HG03103 (cell line): ENCODE measurements around the gene TP53I13.

ENCODE experiments used
- ATAC-seq: cut with Tn5 transposase; IDR thresholded peaks from one replicate; pipeline ENCODE4 v1.9.1; 2021; ENCODE audit warnings: low read depth; ENCODE audit not compliant: unreplicated experiment

Gene TP53I13

DNA sequence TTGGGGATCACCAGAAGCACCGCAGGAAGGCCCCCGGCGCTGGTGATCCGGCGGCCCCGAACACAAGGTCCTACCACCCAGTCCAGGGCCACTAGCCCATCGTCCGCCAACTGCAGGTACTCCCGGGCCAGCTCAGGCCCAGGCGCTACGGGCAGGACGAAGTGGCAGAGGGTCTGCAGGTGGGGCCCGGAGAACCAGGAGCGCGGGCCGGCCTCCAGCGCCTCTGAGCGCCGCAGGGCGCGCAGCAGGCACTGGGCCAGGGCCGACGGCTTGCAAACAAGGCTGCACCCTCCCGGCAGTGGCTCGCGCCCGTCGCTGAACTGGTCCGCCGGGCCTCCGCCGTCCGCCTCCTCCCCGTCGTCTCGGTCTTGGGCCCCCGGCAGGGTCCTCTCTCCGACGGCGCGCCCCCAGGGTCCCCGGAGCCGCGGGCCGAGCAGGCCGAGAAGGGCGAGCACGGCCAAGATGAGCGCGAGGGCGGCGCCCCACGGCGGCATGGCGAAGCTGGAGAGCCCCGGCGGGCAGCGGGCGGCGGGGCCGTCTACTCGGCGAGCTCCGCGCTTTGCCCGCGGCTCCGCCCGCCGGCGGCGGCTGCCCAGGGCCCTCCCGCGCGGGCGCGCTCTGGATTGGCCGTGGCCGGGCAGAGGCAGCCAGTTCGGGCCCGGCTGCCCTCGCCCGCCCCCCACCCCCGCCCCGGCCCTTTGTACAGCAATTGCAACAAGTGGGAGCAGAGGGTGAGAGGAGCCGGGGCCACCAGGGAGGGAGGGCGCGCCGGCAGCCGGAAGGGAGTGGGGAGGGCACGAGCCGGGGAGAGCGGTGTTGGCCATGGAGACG lies 1.8 kb upstream of the TP53I13 start, which contains the start of gene ABHD15:
TSS of gene ABHD15 (minus strand) at position 565 of the 831 bp plus-strand sequence. CDS start at position 494, 71 bp downstream.
- ATAC-seq, result no peak

DNA sequence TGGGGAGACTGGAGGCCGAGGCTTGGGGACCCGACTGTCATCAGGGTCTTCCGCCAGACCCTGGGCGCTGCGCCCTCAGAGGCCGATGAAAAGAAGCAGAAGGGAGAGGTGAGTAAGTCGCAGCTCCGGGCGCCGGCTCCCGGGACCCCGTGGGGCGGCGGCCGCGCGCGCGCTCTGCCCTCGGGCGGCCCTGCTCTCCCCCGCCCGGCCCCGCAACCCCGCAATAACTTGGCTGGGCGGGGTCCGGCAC lies 1.3 kb upstream of the TP53I13 start:
- ATAC-seq, result no peak

DNA sequence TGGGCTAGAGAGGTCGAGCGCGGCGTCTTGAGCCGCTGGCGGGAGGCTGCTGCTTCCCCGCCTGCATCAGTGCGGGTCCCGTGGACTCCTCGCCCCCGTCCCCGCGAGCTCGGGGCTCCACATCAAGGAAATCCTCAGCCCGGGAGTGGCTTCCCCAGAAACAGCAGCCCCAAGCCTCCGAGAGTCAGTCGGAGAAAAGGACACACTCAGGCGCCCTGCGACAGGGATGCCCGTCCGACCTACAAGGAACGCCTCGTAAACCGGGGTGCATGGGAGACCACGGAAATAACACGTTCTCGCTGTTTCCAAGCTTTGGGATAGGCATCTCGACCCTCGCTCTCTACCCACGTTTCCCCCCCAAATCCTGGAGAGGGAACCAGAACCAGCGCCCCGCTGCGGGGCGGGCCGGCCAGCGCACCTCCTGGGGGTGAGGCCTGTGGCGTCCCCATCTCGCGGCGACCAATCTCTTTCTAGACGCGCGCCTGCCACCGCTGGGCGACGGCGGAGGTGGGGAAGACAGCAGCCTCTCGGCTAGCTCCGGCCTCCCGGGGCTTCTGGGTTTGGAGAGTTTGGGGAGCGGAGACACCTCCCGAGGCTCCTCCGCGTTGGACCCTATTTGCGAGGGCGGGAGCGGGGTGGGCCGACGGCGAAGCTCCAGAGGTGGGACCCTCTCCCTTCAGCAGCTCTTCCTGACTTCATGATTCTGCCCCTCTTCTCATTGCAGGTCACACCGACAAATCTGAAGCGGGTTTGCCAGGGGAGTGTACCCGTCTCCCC lies 759 bp upstream of the TP53I13 start:
- ATAC-seq, result peak; percentile 30

DNA sequence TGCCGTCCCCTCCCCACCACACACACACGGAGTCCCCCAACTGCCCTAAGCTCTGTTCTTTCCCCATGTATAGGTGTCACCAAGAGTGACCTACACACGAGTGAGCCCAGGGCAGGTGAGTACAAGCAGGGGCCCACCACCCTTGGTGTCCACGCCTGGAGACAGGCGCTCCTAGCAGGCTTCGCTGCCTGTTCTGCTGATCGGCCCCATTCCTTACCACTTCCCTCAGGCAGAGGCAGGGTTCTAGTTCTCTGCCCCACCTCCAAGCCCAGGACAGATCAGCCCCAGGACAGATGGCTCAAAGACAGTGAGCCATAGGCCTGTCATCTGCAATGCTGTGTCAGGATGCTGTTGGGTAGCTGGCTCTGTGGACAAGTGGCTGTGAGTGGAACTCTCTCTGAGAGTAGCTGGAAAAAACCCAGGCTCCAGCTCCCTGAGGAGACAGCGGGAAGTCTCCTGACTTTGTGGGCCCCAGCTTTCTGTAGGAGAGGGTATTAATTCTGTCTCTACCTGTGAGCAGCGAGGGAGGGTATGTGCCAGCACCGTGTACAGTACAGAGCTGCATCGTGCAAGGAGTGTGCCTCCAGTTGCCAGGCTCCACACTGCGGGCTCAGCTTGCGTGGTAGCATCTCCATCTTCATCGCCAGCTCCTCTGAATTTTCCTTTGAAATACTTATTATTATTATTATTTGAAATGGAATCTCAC lies 897 bp downstream of the TP53I13 start:
- no peak for ATAC-seq

DNA sequence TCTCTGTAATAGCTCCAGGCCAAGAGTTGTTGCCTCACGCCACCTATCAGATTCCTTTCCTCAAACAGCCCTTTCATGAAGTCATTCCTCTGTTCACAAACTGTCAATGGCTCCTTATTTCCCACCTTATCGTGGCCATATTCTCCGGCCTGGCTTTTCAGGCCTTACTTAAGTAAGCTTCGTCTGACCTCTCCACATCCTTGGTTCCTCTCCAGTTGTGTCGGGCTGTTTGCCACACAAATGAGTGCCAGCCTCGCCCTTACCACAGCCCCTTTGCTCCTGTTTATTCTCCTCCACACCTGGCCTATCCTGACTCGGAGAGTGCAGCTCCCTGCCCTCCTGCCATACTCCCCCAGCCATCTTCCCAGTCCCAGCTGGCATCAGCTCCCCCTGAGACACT lies 2.0 kb downstream of the TP53I13 start:
- no peak for ATAC-seq

DNA sequence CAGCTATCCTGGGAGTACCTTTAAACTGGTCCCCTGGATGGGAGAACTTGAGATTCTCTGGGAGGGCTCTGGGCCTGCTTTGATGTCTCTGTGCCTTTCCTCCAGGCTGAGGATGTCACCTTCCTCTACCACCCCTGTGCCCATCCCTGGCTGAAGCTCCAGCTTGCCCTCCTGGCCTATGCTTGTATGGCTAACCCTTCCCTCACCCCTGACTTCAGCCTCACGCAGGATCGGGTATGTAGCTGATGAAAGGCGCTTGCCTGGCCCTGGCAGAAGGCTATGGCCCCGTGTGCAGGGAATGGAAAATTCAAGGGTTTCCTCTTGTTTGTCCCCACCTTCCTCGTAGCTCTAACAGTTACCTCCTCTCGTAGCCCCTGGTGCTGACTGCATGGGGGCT lies 3.0 kb downstream of the TP53I13 start:
- ATAC-seq, result no peak

DNA sequence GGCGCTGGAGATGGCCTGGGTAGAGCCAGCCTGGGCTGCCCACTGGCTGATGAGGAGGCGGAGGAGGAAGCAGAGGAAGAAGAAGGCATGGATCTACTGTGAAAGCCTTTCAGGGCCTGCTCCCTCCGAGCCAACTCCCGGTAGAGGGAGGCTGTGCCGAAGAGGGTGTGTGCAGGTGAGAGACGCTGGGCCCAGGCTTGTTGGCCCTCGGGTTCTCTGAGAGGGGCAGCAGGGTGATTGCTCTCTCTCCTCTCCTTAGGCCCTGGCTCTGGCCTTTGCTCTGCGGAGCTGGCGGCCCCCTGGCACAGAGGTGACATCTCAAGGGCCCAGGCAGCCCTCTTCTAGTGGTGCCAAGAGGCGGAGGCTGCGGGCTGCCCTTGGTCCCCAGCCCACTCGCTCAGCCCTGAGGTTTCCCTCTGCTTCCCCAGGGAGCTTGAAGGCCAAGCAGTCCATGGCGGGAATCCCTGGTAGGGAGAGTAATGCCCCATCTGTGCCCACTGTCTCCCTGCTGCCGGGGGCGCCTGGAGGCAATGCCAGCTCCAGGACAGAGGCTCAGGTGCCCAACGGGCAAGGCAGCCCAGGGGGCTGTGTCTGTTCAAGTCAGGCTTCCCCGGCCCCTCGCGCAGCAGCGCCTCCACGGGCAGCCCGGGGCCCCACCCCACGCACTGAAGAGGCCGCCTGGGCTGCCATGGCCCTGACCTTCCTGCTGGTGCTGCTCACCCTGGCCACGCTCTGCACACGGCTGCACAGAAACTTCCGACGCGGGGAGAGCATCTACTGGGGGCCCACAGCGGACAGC lies 3.6 kb downstream of the TP53I13 start:
- ATAC-seq, result no peak

DNA sequence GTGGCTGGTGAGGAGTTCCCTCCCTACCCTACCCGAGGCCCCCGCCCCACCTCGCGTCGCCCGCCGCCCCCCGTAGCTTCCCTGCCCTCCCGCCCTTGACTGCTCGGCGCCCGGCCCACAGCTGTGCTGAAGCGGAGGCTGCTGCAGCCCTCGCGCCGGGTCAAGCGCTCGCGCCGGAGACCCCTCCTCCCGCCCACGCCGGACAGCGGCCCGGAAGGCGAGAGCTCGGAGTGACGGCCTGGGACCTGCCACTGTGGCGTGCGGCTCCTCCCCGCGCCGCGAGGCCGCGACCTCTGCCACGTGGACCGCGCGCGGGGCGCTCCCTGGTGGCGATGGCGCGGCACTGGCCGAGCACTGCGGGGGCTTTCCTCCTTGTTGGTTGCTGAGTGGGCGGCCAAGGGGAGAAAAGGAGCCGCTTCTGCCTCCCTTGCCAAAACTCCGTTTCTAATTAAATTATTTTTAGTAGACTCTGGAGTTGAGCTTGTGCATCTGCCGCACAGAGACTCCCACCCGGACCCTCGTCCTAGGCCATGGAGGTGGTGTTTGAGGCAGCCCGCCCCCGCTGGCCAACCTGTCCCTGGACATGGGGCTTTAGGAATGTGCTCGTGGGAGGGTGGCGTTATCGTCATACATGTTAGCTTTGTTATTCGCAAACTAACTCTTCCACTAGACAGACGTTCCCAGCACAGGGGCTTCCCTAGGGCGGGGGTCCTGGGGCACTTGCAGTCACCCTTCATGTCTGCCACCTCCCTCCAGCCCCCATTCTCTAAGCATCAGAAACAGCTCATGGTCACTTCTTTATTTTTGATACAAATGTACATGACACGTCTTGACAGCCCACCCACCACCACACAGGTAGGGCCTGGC lies 4.4 kb downstream of the TP53I13 start:
- no peak for ATAC-seq

DNA sequence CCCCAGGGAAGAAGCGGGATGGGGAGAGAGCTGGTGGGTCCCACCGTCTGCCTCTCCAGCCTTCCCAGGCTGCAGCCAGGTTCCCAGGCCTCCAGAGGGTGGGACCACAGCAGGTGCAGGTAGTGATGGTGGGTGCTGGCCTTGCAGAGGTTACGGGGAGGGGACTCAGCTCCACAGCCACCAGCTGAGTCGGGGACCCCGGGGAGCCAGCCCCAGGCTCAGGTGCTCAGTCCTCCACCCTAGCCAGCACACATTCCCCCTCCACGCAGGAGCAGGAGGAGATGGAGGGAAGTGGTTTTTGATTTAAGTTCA lies 5.0 kb downstream of the TP53I13 start:
- ATAC-seq, result no peak

DNA sequence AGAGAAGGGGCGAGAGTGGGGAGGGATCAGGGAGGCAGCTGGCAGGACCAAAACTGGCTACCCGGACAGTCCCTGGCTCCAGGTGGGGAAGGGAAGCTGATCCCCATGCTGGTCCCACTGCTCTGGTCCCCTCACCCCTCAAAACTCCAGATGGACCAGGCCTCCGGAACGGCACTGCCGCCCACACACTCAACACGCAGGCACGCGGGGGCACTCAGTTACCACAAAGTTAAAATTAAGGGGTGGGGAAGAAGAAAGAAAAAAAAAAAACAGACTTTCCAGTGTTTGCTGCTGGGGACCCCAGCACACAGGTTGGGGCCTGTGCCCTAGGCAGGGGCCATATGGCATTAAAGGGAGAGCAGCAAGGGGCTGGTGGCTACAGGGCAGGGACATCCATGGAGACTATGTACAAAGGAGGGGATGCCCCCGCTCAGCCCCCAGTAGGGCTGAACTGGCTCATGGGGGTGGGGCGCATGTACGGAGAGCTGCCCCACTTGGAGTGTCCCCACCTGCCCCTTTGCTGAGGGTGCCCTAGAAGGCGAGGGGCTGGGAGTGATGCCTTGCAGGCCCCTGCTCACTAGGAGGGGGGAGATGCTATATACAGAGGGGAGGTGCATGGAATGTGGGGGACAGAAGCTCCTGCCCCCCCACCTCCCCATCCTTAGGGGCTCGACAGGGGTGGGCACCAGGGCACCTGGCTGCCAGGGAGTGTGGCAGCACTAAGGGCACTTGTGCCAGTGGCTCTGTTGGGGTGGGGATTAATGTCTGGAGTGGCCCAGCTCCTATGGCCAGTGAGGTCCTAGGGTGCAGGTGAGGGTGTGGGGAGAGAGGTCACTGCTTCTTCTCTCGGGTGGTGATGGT lies 5.6 kb downstream of the TP53I13 start:
- no peak for ATAC-seq

DNA sequence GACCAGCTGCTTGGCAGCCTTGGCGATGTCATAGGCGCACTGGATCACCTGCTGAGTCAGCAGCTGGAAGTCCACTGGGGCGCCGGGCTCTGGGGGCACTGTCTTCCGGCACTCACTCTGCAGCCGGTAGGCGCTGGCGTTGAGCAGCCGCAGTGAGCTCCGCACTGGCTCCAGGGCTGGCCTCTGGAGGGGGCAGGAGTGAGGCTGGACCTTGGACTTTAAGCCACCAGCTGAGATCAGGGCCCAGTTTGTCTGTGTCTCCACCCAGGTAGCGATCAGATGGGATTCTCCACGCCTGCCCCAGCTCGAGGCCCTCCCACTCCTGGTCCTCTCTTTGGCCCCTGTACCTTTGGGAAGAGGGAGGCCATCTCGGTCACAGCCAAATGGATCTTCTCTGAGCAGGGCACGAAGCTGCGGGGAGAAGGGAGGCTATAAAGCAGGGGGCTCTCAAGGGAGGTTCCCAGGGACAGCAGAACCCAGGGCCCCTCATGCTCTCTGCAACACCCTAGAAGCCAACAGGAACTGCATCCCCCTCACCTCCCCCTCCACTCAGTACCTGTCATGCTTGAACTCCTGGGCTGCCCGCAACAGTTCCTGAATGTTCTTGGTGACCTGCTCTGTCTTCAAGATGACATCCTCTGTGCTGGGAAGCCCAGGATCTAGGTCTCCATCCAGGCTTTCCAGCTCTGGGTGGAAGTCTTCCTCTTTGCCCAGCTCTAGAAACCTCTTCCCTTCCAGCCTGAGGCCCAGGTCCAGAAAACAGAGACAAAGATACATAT lies 6.4 kb downstream of the TP53I13 start:
- ATAC-seq, result no peak

DNA sequence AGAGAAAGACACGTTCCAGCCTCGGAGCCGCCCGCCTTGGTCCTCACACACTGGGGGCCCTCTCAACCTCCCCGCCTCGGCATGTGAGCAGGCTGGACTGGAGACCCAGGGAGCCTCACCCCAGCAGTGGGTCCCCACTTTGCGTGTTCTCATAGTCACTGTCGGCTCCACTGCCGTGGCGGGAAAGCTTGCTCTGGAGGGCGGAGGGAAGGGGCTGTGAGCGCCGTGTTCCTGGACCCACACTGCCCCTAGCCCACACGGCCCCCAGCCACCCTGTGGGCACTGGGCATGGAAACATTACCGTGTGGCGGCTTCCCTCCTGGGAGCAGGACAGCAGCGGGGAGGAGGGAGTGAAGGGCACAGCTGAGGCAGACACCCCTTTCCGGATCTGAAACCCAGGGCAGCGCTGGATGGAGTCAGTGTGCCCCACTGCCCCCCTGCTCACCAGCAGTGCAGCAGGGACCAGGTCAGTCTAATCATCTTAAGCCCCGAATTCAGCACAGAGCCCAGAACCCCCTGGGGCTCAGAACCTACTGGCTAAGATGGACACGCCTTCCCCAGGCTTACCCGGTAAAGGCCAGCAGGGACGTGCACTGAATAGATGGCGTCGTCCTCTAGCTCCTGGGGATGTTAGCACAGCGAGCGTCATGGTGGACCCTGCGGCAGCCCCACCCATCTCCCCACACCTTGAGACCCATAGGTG lies 7.2 kb downstream of the TP53I13 start:
- no peak for ATAC-seq

DNA sequence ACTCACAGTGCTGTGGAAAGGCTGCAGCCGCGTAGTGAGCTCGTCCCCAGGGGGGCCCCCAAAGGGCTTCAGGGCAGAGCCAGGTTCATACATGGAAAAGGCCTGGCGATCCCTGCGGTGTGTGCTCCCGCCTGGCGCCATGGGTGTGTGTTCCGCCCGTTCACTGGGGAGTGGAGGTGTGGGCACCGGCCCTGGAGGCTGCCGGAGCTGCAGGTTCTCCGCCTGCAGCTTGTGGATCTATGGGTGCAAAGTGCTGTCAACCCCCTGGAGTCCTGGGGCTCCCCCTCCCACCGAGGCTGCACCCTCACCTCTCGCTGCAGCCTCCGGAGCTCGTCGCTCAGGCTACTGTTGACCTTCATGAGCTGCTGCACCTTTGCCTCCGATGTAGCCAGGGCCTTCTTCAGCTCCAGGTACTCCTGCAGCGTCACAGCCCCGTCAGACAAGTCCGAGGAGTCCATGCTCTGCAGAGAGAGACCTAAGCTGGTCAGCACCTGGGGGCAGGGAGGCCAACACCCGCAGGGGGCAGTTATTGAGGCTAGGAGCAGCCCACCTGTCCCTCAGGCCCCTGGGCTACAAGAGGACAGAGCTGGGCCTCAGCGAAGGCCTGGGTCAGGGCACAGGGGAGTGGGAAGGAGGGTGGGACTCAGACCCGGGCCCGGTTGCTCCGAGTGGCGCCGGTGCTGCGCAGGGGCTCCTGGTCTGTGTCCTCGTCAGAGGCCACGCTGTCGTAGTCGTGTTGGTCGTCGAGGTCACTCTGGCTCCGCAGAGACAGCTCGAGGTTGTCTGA lies 7.9 kb downstream of the TP53I13 start:
- no peak for ATAC-seq

DNA sequence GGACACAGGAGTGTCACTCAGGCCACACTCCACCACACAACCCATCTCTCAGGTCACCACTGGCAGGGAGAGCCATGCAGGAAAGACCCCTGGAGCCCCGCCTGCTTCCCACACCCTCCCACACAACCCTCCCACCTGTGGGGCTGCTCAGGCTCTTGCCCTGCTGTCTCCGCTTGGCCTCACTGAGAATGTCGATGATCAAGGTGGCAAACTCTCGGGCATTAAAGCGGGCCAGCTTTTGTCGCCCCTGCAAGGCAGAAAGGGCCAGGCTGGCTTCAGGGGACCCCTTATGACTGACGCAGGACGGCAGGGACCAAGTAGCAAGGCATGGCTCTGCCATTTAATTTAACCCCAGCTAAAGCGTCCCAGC lies 8.5 kb downstream of the TP53I13 start:
- no peak for ATAC-seq

DNA sequence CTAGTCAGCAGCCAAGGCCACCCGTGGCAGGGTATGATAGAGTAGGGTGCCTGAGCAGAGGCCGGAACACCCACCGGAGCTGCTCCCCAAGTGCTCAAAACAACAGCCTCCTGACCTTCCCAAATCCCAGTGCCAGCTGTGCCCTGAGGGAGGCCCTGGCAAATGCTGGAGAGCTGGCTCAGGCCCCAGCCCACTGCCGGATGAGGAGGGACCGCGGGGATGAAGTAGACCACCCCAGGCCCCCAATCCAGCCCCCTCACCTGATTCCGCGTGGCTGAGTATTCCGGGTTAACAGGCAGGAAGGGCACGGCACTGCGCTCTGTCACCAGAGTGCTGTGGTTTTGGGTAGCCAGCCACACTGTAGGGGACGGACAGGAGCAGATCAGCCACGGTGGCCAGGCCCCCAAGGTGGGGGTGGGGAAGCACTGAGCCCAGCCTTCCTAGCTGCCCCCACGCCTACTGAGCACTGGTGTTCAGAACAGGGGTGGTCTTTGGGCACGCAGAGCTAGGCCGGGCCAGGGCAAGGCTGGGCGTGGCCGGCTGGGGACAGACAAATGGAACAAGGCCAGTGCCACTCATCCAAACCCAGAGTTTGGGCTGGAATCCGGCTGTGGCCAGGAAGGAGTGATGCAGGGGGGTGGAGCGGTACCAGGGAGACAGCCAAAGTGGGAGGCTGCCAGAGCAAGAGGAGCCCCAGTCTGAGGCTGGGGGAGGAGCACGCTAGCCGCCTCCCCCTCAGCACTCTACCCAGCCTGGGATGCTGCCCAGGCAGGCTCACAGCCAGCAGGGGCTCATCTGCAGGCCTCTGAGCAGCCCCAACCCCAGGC lies 9.1 kb downstream of the TP53I13 start:
- no peak for ATAC-seq
